Activated CD4-positive, alpha-beta T cell treated with anti-CD3 and anti-CD28 coated beads, Interleukin-2, amount 50 U/mL, for 16 hours (primary cell): ENCODE measurements around the gene DPH7.
"Not testable (repeated sequence)": the region's sequence is repeated elsewhere in the genome, so short reads cannot be mapped to it uniquely, and the experiment has no call there.

ENCODE experiments used
- DNase-seq: peaks from one replicate; pipeline ENCODE4 v3.0.0-alpha.2; 2020

DPH7 gene

GRCh38 chr9:137606005-137606621 lies 27.4 kb upstream of the DPH7 start:
- no peak for DNase-seq

GRCh38 chr9:137605121-137606004 lies 26.6 kb upstream of the DPH7 start, which contains the start of gene ARRDC1:
Gene ARRDC1 (plus strand): TSS chr9:137605686. CDS start chr9:137605718, 32 bp downstream.
- DNase-seq: peak; percentile 96

- DNase-seq: no peak
Measured at GRCh38 chr9:137604345-137605086, 25.8 kb upstream of the DPH7 start.

GRCh38 chr9:137603879-137604278 lies 25.2 kb upstream of the DPH7 start:
- DNase-seq: no peak

- DNase-seq: no peak
Measured at GRCh38 chr9:137602661-137603060, 23.9 kb upstream of the DPH7 start.

- no peak for DNase-seq
Measured at GRCh38 chr9:137598943-137599342, 20.2 kb upstream of the DPH7 start.

- DNase-seq: not testable (repeated sequence)
Measured at GRCh38 chr9:137596577-137596976, 17.9 kb upstream of the DPH7 start.

- no peak for DNase-seq
Measured at GRCh38 chr9:137593176-137593575, 14.5 kb upstream of the DPH7 start.

GRCh38 chr9:137592767-137593166 lies 14.0 kb upstream of the DPH7 start:
- DNase-seq: no peak

- DNase-seq: peak; percentile 91
Measured at GRCh38 chr9:137590469-137591383, 12.0 kb upstream of the DPH7 start, which contains the start of gene ZMYND19. Gene ZMYND19 (minus strand): TSS chr9:137590512. CDS start chr9:137590263, 249 bp downstream.

GRCh38 chr9:137590123-137590468 lies 11.4 kb upstream of the DPH7 start:
- DNase-seq: no peak

- no peak for DNase-seq
Measured at GRCh38 chr9:137589441-137590122, 10.9 kb upstream of the DPH7 start.

- DNase-seq: no peak
Measured at GRCh38 chr9:137588891-137589290, 10.2 kb upstream of the DPH7 start.

- no peak for DNase-seq
Measured at GRCh38 chr9:137588311-137588710, 9.6 kb upstream of the DPH7 start.

GRCh38 chr9:137586854-137587253 lies 8.1 kb upstream of the DPH7 start:
- no peak for DNase-seq

- no peak for DNase-seq
Measured at GRCh38 chr9:137583957-137584356, 5.2 kb upstream of the DPH7 start.

- no peak for DNase-seq
Measured at GRCh38 chr9:137583347-137583746, 4.6 kb upstream of the DPH7 start.

- DNase-seq: no peak
Measured at GRCh38 chr9:137582286-137582860, 3.6 kb upstream of the DPH7 start.

- no peak for DNase-seq
Measured at GRCh38 chr9:137581361-137582285, 2.9 kb upstream of the DPH7 start.

- DNase-seq: no peak
Measured at GRCh38 chr9:137580954-137581322, 2.2 kb upstream of the DPH7 start.
